HCT116 (cell line): ENCODE results near the gene LMNTD2. TPM values are rescaled to one million over a fixed set of nuclear protein-coding genes. Genes with fewer than 3 reads are reported as not detected.

Source experiments
- ATAC-seq: fragments of 200-7000 bp; cut with Tn5 transposase; 2 replicates; pipeline ENCODE4 v1.9.1; 2020; ENCODE audit warnings: mild to moderate bottlenecking, moderate library complexity
- BruUV-seq: library from RNA; stranded (reverse); fragments of 400-500 nt; replicated peaks from 2 replicates; lab custom pipeline; 2021; lab: Mats Ljungman, UMichigan
- CTCF ChIA-PET: fragments of 300-600 bp; sonication (Branson Sonifier 250); formaldehyde crosslinking; loops from one replicate; lab custom pipeline; 2021; ENCODE audit warnings: antibody characterized with exemption; lab: Charles Lee
- POLR2A ChIA-PET: fragments of 300-600, 350-600 bp; sonication (Branson Sonifier 250); formaldehyde crosslinking; loops from one replicate; lab custom pipeline; 2021; ENCODE audit warnings: antibody characterized with exemption; lab: Charles Lee
- RAD21 ChIA-PET, 2 experiments: fragments of 300-600 bp; sonication (Branson Sonifier 250); formaldehyde crosslinking; loops; one replicate each; lab custom pipeline; 2023; ENCODE audit warnings: low total read pairs in 2 of 2; ENCODE audit not compliant: uncharacterized antibody in 2 of 2, unreplicated experiment in 2 of 2, low non-redundant PET in 1 of 2; lab: Charles Lee
- DNase-seq: peaks from one replicate; pipeline ENCODE4 v3.0.0-alpha.2; 2010; ENCODE audit warnings: low read depth, low spot score
- H2AFZ ChIP-seq: fragments of 200-600 bp; shearing (Covaris generic), sonication (generic); 2 replicates; pipeline ENCODE4 v1.6.1; 2017; ENCODE audit warnings: low read depth, mixed run types, mixed read lengths, antibody characterized with exemption, low read length; ENCODE audit not compliant: poor library complexity, severe bottlenecking
- H3K27ac ChIP-seq: 2 replicates; pipeline ENCODE4 v1.5.1; 2012; ENCODE audit warnings: low read depth, low read length
- H3K27me3 ChIP-seq: fragments of 200-600 bp; sonication (generic); 2 replicates; pipeline ENCODE4 v1.6.1; 2016; ENCODE audit warnings: mixed run types, low read length, mixed read lengths; ENCODE audit not compliant: insufficient read depth
- H3K36me3 ChIP-seq, 2 experiments: fragments of 200-500 bp in 1 of 2; fragments of 200-600 bp in 1 of 2; sonication (Bioruptor generic) in 1 of 2; sonication (generic) in 1 of 2; 2 replicates each; pipeline versions ENCODE4 v1.5.1 to v1.6.1; 2014 to 2016; ENCODE audit warnings: low read length in 2 of 2, inconsistent platforms in 1 of 2, mixed read lengths in 1 of 2, mixed run types in 1 of 2; ENCODE audit not compliant: insufficient read depth in 2 of 2, control insufficient read depth in 1 of 2
- H3K4me1 ChIP-seq, 2 experiments: fragments of 200-600 bp in 1 of 2; sonication (generic) in 1 of 2; 2 replicates each; pipeline versions ENCODE4 v1.5.1 to v1.6.1; 2012 to 2017; ENCODE audit warnings: low read length in 2 of 2, inconsistent platforms in 1 of 2, mild to moderate bottlenecking in 1 of 2, mixed read lengths in 1 of 2, mixed run types in 1 of 2, moderate library complexity in 1 of 2; ENCODE audit not compliant: insufficient read depth in 2 of 2, control insufficient read depth in 1 of 2
- H3K4me2 ChIP-seq: fragments of 200-600 bp; sonication (generic); 2 replicates; pipeline ENCODE4 v1.6.1; 2017; ENCODE audit warnings: mixed run types, low read length, mixed read lengths
- H3K4me3 ChIP-seq, 2 experiments: fragments of 200-600 bp in 1 of 2; sonication (generic) in 1 of 2; replicated peaks in 1 of 2; 2 replicates each; pipeline ENCODE4 v1.5.1; 2011 to 2016; ENCODE audit warnings: low read length in 2 of 2, control low read depth in 1 of 2, low read depth in 1 of 2, mild to moderate bottlenecking in 1 of 2, mixed read lengths in 1 of 2, mixed run types in 1 of 2
- H3K79me2 ChIP-seq: fragments of 200-600 bp; sonication (generic); 2 replicates; pipeline ENCODE4 v1.6.1; 2017; ENCODE audit warnings: mild to moderate bottlenecking, mixed run types, low read length, moderate library complexity, mixed read lengths; ENCODE audit not compliant: insufficient read depth
- H3K9ac ChIP-seq: fragments of 200-600 bp; sonication (generic); 2 replicates; pipeline ENCODE4 v1.6.1; 2016; ENCODE audit warnings: low read length, mixed read lengths
- H3K9me2 ChIP-seq: fragments of 200-600 bp; sonication (generic), shearing (Covaris generic); 2 replicates; pipeline ENCODE4 v1.6.1; 2017; ENCODE audit warnings: mixed run types, mild to moderate bottlenecking, moderate library complexity; ENCODE audit not compliant: insufficient read depth
- H3K9me3 ChIP-seq, 2 experiments: fragments of 200-500 bp in 1 of 2; fragments of 200-600 bp in 1 of 2; sonication (Bioruptor generic) in 1 of 2; sonication (generic) in 1 of 2; 2 replicates each; pipeline ENCODE4 v1.6.1; 2014 to 2017; ENCODE audit warnings: low read length in 2 of 2, mixed read lengths in 2 of 2, inconsistent platforms in 1 of 2, low read depth in 1 of 2, mild to moderate bottlenecking in 1 of 2, mixed run types in 1 of 2, moderate library complexity in 1 of 2; ENCODE audit not compliant: control insufficient read depth in 1 of 2, insufficient read depth in 1 of 2
- H4K20me1 ChIP-seq: fragments of 200-600 bp; sonication (generic), shearing (Covaris generic); 2 replicates; pipeline ENCODE4 v1.6.1; 2017; ENCODE audit warnings: mixed run types, mild to moderate bottlenecking, moderate library complexity; ENCODE audit not compliant: insufficient read depth
- CEBPB ChIP-seq: IDR thresholded peaks from 2 replicates; pipeline ENCODE4 v1.6.1; 2012; ENCODE audit warnings: low read depth
- EZH2phosphoT487 ChIP-seq: fragments of 200-600 bp; IDR thresholded peaks from 2 replicates; pipeline ENCODE4 v1.6.1; 2018; ENCODE audit warnings: antibody characterized with exemption, borderline replicate concordance
- FOSL1 ChIP-seq: IDR thresholded peaks from 2 replicates; pipeline ENCODE4 v1.6.1; 2012; ENCODE audit warnings: low read depth
- JUND ChIP-seq: IDR thresholded peaks from 2 replicates; pipeline ENCODE4 v1.6.1; 2012
- RAD21 ChIP-seq: IDR thresholded peaks from 2 replicates; pipeline ENCODE4 v1.6.1; 2012; ENCODE audit warnings: low read depth, mild to moderate bottlenecking
- TCF7L2 ChIP-seq: IDR thresholded peaks from 2 replicates; pipeline ENCODE4 v1.7.0; 2011; ENCODE audit warnings: borderline replicate concordance, inconsistent platforms; ENCODE audit not compliant: insufficient read depth, insufficient read length; ENCODE audit errors: extremely low read depth
- YY1 ChIP-seq: IDR thresholded peaks from 2 replicates; pipeline ENCODE4 v1.6.1; 2011; ENCODE audit warnings: low read length, low read depth, moderate library complexity, mild to moderate bottlenecking; ENCODE audit not compliant: insufficient replicate concordance; ENCODE audit errors: extremely low read depth
- ZNF274 ChIP-seq: fragments of 200-500 bp; sonication (Bioruptor generic); IDR thresholded peaks from 2 replicates; pipeline ENCODE4 v1.6.1; 2014; ENCODE audit warnings: mild to moderate bottlenecking, low read depth, low read length, inconsistent platforms
- intact Hi-C: fragments of 100-400 bp; cut with micrococcal nuclease; formaldehyde crosslinking; loops from 2 replicates; pipeline ENCODE4 v1.10.0; 2022
- total RNA-seq: library from RNA; stranded (reverse); gene quantifications from one replicate; pipeline ENCODE4 v1.2.1, GENCODE V29; 2021; ENCODE audit not compliant: unreplicated experiment
- TF ChIP-seq, protein P1 (sequence below), 3 experiments: fragments of 200-600 bp in 1 of 3; sonication (generic) in 1 of 3; IDR thresholded peaks in 2 of 3; conservative IDR thresholded peaks in 1 of 3; 2 replicates each; pipeline ENCODE4 v1.5.1; 2012 to 2017; ENCODE audit warnings: low read depth in 2 of 3, low read length in 2 of 3, antibody characterized with exemption in 1 of 3, borderline replicate concordance in 1 of 3, control low read depth in 1 of 3, mild to moderate bottlenecking in 1 of 3, mixed read lengths in 1 of 3, mixed run types in 1 of 3, moderate library complexity in 1 of 3; ENCODE audit not compliant: insufficient read depth in 1 of 3
- TF ChIP-seq, protein P2 (sequence below): IDR thresholded peaks from 2 replicates; pipeline ENCODE4 v1.6.1; 2011; ENCODE audit warnings: mild to moderate bottlenecking, low read length, moderate library complexity; ENCODE audit not compliant: insufficient replicate concordance; ENCODE audit errors: extremely low read depth

LMNTD2 gene
- total RNA-seq, 1 experiment from 2014 or later, result 9.5 TPM

DNA sequence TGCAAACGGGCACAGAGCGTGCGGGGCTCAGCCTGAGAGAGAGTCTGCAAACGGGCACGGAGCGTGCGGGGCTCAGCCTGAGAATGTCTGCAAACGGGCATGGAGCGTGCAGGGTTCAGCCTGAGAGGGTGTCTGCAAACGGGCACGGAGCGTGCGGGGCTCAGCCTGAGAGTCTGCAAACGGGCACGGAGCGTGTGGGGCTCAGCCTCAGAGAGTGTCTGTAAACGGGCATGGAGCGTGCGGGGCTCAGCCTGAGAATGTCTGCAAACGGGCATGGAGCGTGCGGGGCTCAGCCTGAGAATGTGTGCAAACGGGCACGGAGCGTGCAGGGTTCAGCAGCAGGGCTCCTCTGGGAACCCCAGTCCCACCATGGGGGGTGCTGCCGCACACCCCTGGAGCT, 29.3 kb upstream of the LMNTD2 start:
- TF ChIP-seq CEBPB (no peak), RAD21 (no peak), JUND (no peak), YY1 (no peak), EZH2phosphoT487 (no peak), ZNF274 (no peak), TCF7L2 (no peak), FOSL1 (no peak)
- TF ChIP-seq, protein P1, sequence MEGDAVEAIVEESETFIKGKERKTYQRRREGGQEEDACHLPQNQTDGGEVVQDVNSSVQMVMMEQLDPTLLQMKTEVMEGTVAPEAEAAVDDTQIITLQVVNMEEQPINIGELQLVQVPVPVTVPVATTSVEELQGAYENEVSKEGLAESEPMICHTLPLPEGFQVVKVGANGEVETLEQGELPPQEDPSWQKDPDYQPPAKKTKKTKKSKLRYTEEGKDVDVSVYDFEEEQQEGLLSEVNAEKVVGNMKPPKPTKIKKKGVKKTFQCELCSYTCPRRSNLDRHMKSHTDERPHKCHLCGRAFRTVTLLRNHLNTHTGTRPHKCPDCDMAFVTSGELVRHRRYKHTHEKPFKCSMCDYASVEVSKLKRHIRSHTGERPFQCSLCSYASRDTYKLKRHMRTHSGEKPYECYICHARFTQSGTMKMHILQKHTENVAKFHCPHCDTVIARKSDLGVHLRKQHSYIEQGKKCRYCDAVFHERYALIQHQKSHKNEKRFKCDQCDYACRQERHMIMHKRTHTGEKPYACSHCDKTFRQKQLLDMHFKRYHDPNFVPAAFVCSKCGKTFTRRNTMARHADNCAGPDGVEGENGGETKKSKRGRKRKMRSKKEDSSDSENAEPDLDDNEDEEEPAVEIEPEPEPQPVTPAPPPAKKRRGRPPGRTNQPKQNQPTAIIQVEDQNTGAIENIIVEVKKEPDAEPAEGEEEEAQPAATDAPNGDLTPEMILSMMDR (IDR thresholded peaks at IDR 0.05 in 2 of 3, conservative IDR thresholded peaks at IDR 0.05 in 1 of 3; ENCODE audit: borderline replicate concordance in 1 of 3, insufficient read depth in 1 of 3, low read depth in 2 of 3, low read length in 2 of 3), result no peak
- TF ChIP-seq, protein P2, sequence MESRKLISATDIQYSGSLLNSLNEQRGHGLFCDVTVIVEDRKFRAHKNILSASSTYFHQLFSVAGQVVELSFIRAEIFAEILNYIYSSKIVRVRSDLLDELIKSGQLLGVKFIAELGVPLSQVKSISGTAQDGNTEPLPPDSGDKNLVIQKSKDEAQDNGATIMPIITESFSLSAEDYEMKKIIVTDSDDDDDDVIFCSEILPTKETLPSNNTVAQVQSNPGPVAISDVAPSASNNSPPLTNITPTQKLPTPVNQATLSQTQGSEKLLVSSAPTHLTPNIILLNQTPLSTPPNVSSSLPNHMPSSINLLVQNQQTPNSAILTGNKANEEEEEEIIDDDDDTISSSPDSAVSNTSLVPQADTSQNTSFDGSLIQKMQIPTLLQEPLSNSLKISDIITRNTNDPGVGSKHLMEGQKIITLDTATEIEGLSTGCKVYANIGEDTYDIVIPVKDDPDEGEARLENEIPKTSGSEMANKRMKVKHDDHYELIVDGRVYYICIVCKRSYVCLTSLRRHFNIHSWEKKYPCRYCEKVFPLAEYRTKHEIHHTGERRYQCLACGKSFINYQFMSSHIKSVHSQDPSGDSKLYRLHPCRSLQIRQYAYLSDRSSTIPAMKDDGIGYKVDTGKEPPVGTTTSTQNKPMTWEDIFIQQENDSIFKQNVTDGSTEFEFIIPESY, result no peak
- peaks cover 0 to 8% of the 10 kb centered on the region in 2 experiments; a peak in 2 of 4 replicates for H3K4me1 ChIP-seq
- no peak overlapping the region for H3K9ac ChIP-seq
- no peaks in the 10 kb centered on the region for H4K20me1 ChIP-seq
- H3K9me3 ChIP-seq, result no peaks in the 10 kb centered on the region
- H3K36me3 ChIP-seq, result peaks cover 49 to 65% of the 10 kb centered on the region in 2 experiments
- CTCF ChIA-PET, result no interaction called here
- no peak overlapping the region for H3K4me3 ChIP-seq
- no peaks in the 10 kb centered on the region for H3K27me3 ChIP-seq
- POLR2A ChIA-PET, result no interaction called here
- intact Hi-C loops, result no loop called here
- no peak overlapping the region for H3K27ac ChIP-seq
- H3K4me2 ChIP-seq, result no peak overlapping the region
- BruUV-seq, result no TSS peak
- ATAC-seq (no peak), DNase-seq (no peak)
- no peak overlapping the region for H2AFZ ChIP-seq
- RAD21 ChIA-PET, result no interaction called here
- H3K79me2 ChIP-seq, result peaks cover 83% of the 10 kb centered on the region
- no peaks in the 10 kb centered on the region for H3K9me2 ChIP-seq
